SK-N-SH treated with all-trans-retinoic acid at 6 μM for 48 hours (cell line): Measurements from ENCODE around the gene P2RY6.

Experiments used
- ATAC-seq: fragments of 200-7000 bp; cut with Tn5 transposase; 3 replicates; pipeline ENCODE4 v1.9.1; 2020; ENCODE audit warnings: mild to moderate bottlenecking, moderate library complexity
- BACH2 ChIP-seq: fragments of 250-450 bp; sonication (Bioruptor Pico); IDR thresholded peaks from 2 replicates; pipeline ENCODE4 v1.9.0; 2021; ENCODE audit warnings: mild to moderate bottlenecking, borderline replicate concordance
- CSDC2 ChIP-seq: fragments of 250-450 bp; sonication (Bioruptor Pico); IDR thresholded peaks from 2 replicates; pipeline ENCODE4 v1.5.0; 2020; ENCODE audit warnings: mild to moderate bottlenecking, moderate library complexity
- CSRNP3 ChIP-seq: fragments of 250-450 bp; sonication (Bioruptor Pico); IDR thresholded peaks from 2 replicates; pipeline ENCODE4 v1.5.1; 2021; ENCODE audit warnings: mild to moderate bottlenecking, moderate library complexity
- ESRRG ChIP-seq: fragments of 250-450 bp; sonication (Bioruptor Pico); IDR thresholded peaks from 2 replicates; pipeline ENCODE4 v1.6.1; 2021; ENCODE audit warnings: mild to moderate bottlenecking
- GLIS3 ChIP-seq: fragments of 250-450 bp; sonication (Bioruptor Pico); IDR thresholded peaks from 2 replicates; pipeline ENCODE4 v1.5.0; 2020; ENCODE audit warnings: mild to moderate bottlenecking, moderate library complexity
- ISL1 ChIP-seq: fragments of 250-450 bp; sonication (Bioruptor Pico); IDR thresholded peaks from 2 replicates; pipeline ENCODE4 v2.1.2; 2022; ENCODE audit warnings: mild to moderate bottlenecking, moderate library complexity
- PPARA ChIP-seq: fragments of 250-450 bp; sonication (Bioruptor Pico); IDR thresholded peaks from 2 replicates; pipeline ENCODE4 v1.5.0; 2020; ENCODE audit warnings: mild to moderate bottlenecking, borderline replicate concordance
- RARB ChIP-seq: fragments of 250-450 bp; sonication (Bioruptor Pico); IDR thresholded peaks from 2 replicates; pipeline ENCODE4 v1.8.0; 2021; ENCODE audit warnings: mild to moderate bottlenecking, moderate library complexity
- TSHZ2 ChIP-seq: fragments of 250-450 bp; sonication (Bioruptor Pico); IDR thresholded peaks from 2 replicates; pipeline ENCODE4 v1.5.0; 2020; ENCODE audit warnings: mild to moderate bottlenecking, moderate library complexity
- ZC3H10 ChIP-seq: fragments of 250-450 bp; sonication (Bioruptor Pico); IDR thresholded peaks from 2 replicates; pipeline ENCODE4 v1.5.1; 2021; ENCODE audit warnings: mild to moderate bottlenecking, moderate library complexity
- ZFP3 ChIP-seq: fragments of 250-450 bp; sonication (Bioruptor Pico); IDR thresholded peaks from 2 replicates; pipeline ENCODE4 v1.5.0; 2020; ENCODE audit warnings: mild to moderate bottlenecking, moderate library complexity
- ZFP30 ChIP-seq: fragments of 450-650 bp; formaldehyde crosslinking; IDR thresholded peaks from 2 replicates; pipeline ENCODE4 v1.5.0; 2022; ENCODE audit warnings: mild to moderate bottlenecking, moderate library complexity
- ZNF565 ChIP-seq: fragments of 450-650 bp; formaldehyde crosslinking; conservative IDR thresholded peaks from 2 replicates; pipeline ENCODE4 v1.5.0; 2020; ENCODE audit warnings: low read depth, mild to moderate bottlenecking, moderate library complexity
- ZNF70 ChIP-seq: fragments of 450-650 bp; formaldehyde crosslinking; IDR thresholded peaks from 2 replicates; pipeline ENCODE4 v1.5.0; 2020; ENCODE audit warnings: mild to moderate bottlenecking, moderate library complexity
- ZNF8 ChIP-seq: fragments of 450-650 bp; formaldehyde crosslinking; IDR thresholded peaks from 2 replicates; pipeline ENCODE4 v1.5.0; 2020; ENCODE audit warnings: mild to moderate bottlenecking, moderate library complexity
- TF ChIP-seq, protein P1 (sequence below): fragments of 250-450 bp; sonication (Bioruptor Pico); IDR thresholded peaks from 2 replicates; pipeline ENCODE4 v1.8.0; 2020; ENCODE audit warnings: mild to moderate bottlenecking, moderate library complexity, borderline replicate concordance
- TF ChIP-seq, protein P2 (sequence below): fragments of 250-450 bp; sonication (Bioruptor Pico); IDR thresholded peaks from 2 replicates; pipeline ENCODE4 v1.8.0; 2021; ENCODE audit warnings: low read depth, mild to moderate bottlenecking, moderate library complexity, borderline replicate concordance

P2RY6 gene

DNA sequence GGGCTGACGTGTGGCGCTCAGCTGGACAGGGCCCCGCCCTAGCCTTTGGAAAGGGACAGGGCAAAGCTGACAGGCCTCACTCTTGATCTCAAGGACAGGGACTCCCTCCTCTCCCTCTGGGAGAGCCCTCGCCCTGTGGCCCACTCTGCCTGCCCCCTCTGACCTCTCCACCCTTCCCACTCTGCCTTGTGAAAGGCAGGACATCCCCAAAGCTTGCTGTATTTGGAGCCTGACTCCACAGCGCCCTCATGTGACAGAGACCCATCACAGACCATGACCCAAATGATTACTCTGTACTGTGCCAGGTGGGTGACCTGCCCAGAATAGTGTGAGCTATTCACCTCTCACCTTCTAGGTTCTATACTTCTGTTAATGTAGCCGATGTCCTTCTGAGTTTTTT, 35.3 kb upstream of the P2RY6 start:
- peak; percentile 67 for ATAC-seq
- TF ChIP-seq CSDC2 (CRISPR knock-in tag) (no peak), ZNF70 (CRISPR knock-in tag) (peak; percentile 84)

GRCh38 chr11:73237471-73238290, 34.5 kb upstream of the P2RY6 start:
- TF ChIP-seq TSHZ2 (CRISPR knock-in tag) = no peak
- TF ChIP-seq, all 23 proteins: peak for 0
- ATAC-seq = no peak

DNA sequence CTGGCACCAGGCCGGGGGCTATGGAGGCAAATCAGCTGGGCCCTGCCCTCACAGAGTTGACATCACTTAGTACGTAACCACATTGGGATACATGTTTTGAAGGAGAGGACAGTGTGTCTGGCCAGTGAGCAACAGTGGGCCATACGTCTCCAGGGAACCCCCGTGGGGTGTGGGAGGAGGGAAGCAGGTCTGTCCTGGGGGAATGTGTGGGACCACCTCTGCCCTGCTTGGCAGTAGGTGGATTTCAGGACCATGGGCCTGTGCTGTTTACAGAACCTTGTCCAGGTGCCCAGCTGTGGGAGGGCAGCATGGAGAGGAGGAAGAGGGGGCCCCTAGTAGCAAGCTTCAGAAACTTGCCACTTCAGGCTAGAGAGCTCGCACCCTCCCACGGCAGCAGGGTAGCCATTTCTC, 33.0 kb upstream of the P2RY6 start:
- TF ChIP-seq ZC3H10 (CRISPR knock-in tag) = no peak
- TF ChIP-seq TSHZ2 (CRISPR knock-in tag) = no peak
- TF ChIP-seq ZNF8 (CRISPR knock-in tag) = no peak
- TF ChIP-seq, protein P1, sequence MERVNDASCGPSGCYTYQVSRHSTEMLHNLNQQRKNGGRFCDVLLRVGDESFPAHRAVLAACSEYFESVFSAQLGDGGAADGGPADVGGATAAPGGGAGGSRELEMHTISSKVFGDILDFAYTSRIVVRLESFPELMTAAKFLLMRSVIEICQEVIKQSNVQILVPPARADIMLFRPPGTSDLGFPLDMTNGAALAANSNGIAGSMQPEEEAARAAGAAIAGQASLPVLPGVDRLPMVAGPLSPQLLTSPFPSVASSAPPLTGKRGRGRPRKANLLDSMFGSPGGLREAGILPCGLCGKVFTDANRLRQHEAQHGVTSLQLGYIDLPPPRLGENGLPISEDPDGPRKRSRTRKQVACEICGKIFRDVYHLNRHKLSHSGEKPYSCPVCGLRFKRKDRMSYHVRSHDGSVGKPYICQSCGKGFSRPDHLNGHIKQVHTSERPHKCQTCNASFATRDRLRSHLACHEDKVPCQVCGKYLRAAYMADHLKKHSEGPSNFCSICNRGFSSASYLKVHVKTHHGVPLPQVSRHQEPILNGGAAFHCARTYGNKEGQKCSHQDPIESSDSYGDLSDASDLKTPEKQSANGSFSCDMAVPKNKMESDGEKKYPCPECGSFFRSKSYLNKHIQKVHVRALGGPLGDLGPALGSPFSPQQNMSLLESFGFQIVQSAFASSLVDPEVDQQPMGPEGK (CRISPR knock-in tag) = no peak
- no peak for TF ChIP-seq RARB
- TF ChIP-seq ESRRG (CRISPR knock-in tag) = no peak
- TF ChIP-seq CSRNP3 (CRISPR knock-in tag) = no peak
- TF ChIP-seq BACH2 = no peak
- no peak for TF ChIP-seq ZFP30 (CRISPR knock-in tag)
- TF ChIP-seq GLIS3 = no peak
- TF ChIP-seq ZFP3 (CRISPR knock-in tag) = no peak
- TF ChIP-seq ZNF565 (CRISPR knock-in tag) = no peak
- no peak for TF ChIP-seq ISL1 (CRISPR knock-in tag)
- TF ChIP-seq ZNF70 (CRISPR knock-in tag) = no peak
- TF ChIP-seq, protein P2, sequence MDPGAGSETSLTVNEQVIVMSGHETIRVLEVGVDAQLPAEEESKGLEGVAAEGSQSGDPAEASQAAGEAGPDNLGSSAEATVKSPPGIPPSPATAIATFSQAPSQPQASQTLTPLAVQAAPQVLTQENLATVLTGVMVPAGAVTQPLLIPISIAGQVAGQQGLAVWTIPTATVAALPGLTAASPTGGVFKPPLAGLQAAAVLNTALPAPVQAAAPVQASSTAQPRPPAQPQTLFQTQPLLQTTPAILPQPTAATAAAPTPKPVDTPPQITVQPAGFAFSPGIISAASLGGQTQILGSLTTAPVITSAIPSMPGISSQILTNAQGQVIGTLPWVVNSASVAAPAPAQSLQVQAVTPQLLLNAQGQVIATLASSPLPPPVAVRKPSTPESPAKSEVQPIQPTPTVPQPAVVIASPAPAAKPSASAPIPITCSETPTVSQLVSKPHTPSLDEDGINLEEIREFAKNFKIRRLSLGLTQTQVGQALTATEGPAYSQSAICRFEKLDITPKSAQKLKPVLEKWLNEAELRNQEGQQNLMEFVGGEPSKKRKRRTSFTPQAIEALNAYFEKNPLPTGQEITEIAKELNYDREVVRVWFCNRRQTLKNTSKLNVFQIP (CRISPR knock-in tag) = no peak
- no peak for TF ChIP-seq PPARA (CRISPR knock-in tag)
- no peak for ATAC-seq
